Liver (tissue), 9 donors: ENCODE measurements around the gene ASB5. TPM values are rescaled to one million over a fixed set of nuclear protein-coding genes. Genes with fewer than 3 reads are reported as not detected.

Experiments
- DNase-seq: peaks from one replicate; pipeline ENCODE4 v3.0.0-alpha.2; 2017; ENCODE audit warnings: low spot score
- H3K27ac ChIP-seq, 2 donors: one replicate each; pipeline ENCODE4 v1.7.0; 2013; ENCODE audit warnings: inconsistent platforms in 2 of 2, low read length in 2 of 2, control low read depth in 1 of 2, low read depth in 1 of 2, mild to moderate bottlenecking in 1 of 2
- H3K27me3 ChIP-seq, 4 donors: one replicate each; pipeline versions ENCODE4 v1.6.1 to v1.7.0; 2013; ENCODE audit warnings: low read length in 3 of 4, inconsistent platforms in 1 of 4, mild to moderate bottlenecking in 1 of 4, moderate library complexity in 1 of 4; ENCODE audit not compliant: control insufficient read depth in 4 of 4, insufficient read depth in 4 of 4
- H3K36me3 ChIP-seq, 4 donors: one replicate each; pipeline versions ENCODE4 v1.6.1 to v1.7.0; 2013; ENCODE audit warnings: low read length in 3 of 4, mild to moderate bottlenecking in 3 of 4, low read depth in 1 of 4, moderate library complexity in 1 of 4; ENCODE audit not compliant: control insufficient read depth in 4 of 4, insufficient read depth in 3 of 4
- H3K4me1 ChIP-seq, 4 donors: one replicate each; pipeline versions ENCODE4 v1.6.1 to v1.7.0; 2013; ENCODE audit warnings: low read length in 3 of 4, mild to moderate bottlenecking in 3 of 4, moderate library complexity in 1 of 4; ENCODE audit not compliant: control insufficient read depth in 4 of 4, insufficient read depth in 4 of 4
- H3K4me3 ChIP-seq, 3 donors: one replicate each; pipeline versions ENCODE4 v1.6.1 to v1.7.0; 2013; ENCODE audit warnings: low read length in 3 of 3, control low read depth in 1 of 3, low read depth in 1 of 3, mild to moderate bottlenecking in 1 of 3
- H3K9ac ChIP-seq, 2 donors: one replicate each; pipeline ENCODE4 v1.7.0; 2013; ENCODE audit warnings: low read length in 2 of 2, mild to moderate bottlenecking in 2 of 2, moderate library complexity in 2 of 2, control low read depth in 1 of 2, low read depth in 1 of 2
- H3K9me3 ChIP-seq, 4 donors: one replicate each; pipeline versions ENCODE4 v1.6.1 to v1.7.0; 2013; ENCODE audit warnings: low read length in 3 of 4; ENCODE audit not compliant: control insufficient read depth in 4 of 4
- EGR1 ChIP-seq, 2 donors: IDR thresholded peaks; 2 replicates each; pipeline ENCODE4 v1.6.1; 2016 to 2018; ENCODE audit warnings: antibody characterized with exemption in 2 of 2, low read depth in 2 of 2
- FOXA2 ChIP-seq: IDR thresholded peaks from 2 replicates; pipeline ENCODE4 v1.6.1; 2016; ENCODE audit warnings: antibody characterized with exemption
- GABPA ChIP-seq, 2 donors: IDR thresholded peaks in 1 of 2; conservative IDR thresholded peaks in 1 of 2; 2 replicates each; pipeline ENCODE4 v1.6.1; 2016; ENCODE audit warnings: antibody characterized with exemption in 2 of 2, mild to moderate bottlenecking in 1 of 2, moderate library complexity in 1 of 2
- HNF4A ChIP-seq, 2 donors: conservative IDR thresholded peaks; 2 replicates each; pipeline ENCODE4 v1.6.1; 2016; ENCODE audit warnings: antibody characterized with exemption in 2 of 2, mild to moderate bottlenecking in 2 of 2
- HNF4G ChIP-seq: IDR thresholded peaks from 2 replicates; pipeline ENCODE4 v1.6.1; 2016; ENCODE audit warnings: antibody characterized with exemption
- NR2F2 ChIP-seq: IDR thresholded peaks from 2 replicates; pipeline ENCODE4 v1.6.1; 2016; ENCODE audit warnings: antibody characterized with exemption
- RAD21 ChIP-seq, 2 donors: IDR thresholded peaks; 2 replicates each; pipeline ENCODE4 v1.6.1; 2016; ENCODE audit warnings: antibody characterized with exemption in 2 of 2, mild to moderate bottlenecking in 2 of 2
- RXRA ChIP-seq, 2 donors: IDR thresholded peaks; 2 replicates each; pipeline ENCODE4 v1.6.1; 2017 to 2018; ENCODE audit warnings: antibody characterized with exemption in 2 of 2, mild to moderate bottlenecking in 1 of 2
- TAF1 ChIP-seq: conservative IDR thresholded peaks from 2 replicates; pipeline ENCODE4 v1.6.1; 2016; ENCODE audit warnings: antibody characterized with exemption, mild to moderate bottlenecking
- YY1 ChIP-seq: IDR thresholded peaks from 2 replicates; pipeline ENCODE4 v1.6.1; 2016; ENCODE audit warnings: antibody characterized with exemption, mild to moderate bottlenecking
- whole genome bisulfite sequencing: extraction: QIAGEN DNeasy Blood & Tissue Kit; methylation state at CpG from one replicate; pipeline ENCODE4 v1.1.7; 2013; 5-methylcytosine and 5-hydroxymethylcytosine counted together
- polyA plus RNA-seq, 2 donors: library from polyadenylated mRNA; stranded (reverse) in 1 of 2; unstranded in 1 of 2; fragments of 200-250 nt in 1 of 2; fragments of >200 nt in 1 of 2; fragmentation: Nextera tagmentation in 1 of 2; extraction: Ambion mirVana in 1 of 2; gene quantifications; one replicate each; pipeline versions ENCODE4 v1.2.1 to v1.2.3, GENCODE V29; 2013 to 2015
- total RNA-seq, 2 donors: library from RNA; depleted of rRNA; stranded (reverse); fragments of >200 nt; gene quantifications; one replicate each; pipeline ENCODE4 v1.2.3, GENCODE V29; 2014
- TF ChIP-seq, protein P1 (sequence below): IDR thresholded peaks from 2 replicates; pipeline ENCODE4 v1.6.1; 2016; ENCODE audit warnings: antibody characterized with exemption, mild to moderate bottlenecking
- TF ChIP-seq, protein P2 (sequence below): fragments of 150-350 bp; IDR thresholded peaks from 2 replicates; pipeline ENCODE4 v1.5.1; 2017; ENCODE audit warnings: improper control_type of control experiment, low read depth, low read length; ENCODE audit not compliant: missing input control
- TF ChIP-seq, protein P3 (sequence below): IDR thresholded peaks from 2 replicates; pipeline ENCODE4 v1.6.1; 2016; ENCODE audit warnings: antibody characterized with exemption
- TF ChIP-seq, protein P4 (sequence below): IDR thresholded peaks from 2 replicates; pipeline ENCODE4 v1.6.1; 2016; ENCODE audit warnings: antibody characterized with exemption
- TF ChIP-seq, protein P5 (sequence below): IDR thresholded peaks from 2 replicates; pipeline ENCODE4 v1.6.1; 2016; ENCODE audit warnings: antibody characterized with exemption
- donor health status: healthy.
- donor health status: healthy.
- donor health status: healthy.
- donor health status: healthy.
- donor health status: healthy.

Gene ASB5
- total and polyA plus RNA-seq, 4 donors: 0.05 TPM; not detected in 3

DNA sequence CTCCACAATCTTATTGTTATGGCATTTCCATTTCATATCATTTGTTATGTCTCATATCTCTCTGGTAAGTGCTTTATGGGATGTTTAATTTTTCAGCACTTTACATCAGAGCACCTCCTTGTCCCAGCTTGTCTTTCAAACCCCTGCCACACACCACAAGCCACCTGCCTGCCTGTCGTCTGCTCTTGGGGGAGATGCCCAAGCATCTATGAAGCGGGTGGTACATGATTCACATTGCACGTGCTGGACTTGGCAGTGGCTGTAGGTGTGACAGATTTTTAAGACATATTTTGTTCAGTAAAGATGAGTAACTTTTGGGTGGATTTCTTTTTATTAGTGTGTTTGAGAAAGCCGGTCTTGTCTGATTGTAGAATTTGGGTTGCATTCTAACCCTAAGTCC is 59.5 kb downstream of the ASB5 start:
- no peak for DNase-seq
- H3K9ac ChIP-seq: no peak overlapping the region
- no peak overlapping the region for H3K27ac ChIP-seq
- no peaks in the 10 kb centered on the region for H3K36me3 ChIP-seq
- no peak overlapping the region for H3K4me3 ChIP-seq
- WGBS: 87% methylated on average over 4 of the region's 4 CpGs
- H3K4me1 ChIP-seq: no peaks in the 10 kb centered on the region
- H3K9me3 ChIP-seq: peaks cover 0 to 1% (median 0%) of the 10 kb centered on the region in 4 donors
- no peaks in the 10 kb centered on the region for H3K27me3 ChIP-seq
- TF ChIP-seq, protein P1, sequence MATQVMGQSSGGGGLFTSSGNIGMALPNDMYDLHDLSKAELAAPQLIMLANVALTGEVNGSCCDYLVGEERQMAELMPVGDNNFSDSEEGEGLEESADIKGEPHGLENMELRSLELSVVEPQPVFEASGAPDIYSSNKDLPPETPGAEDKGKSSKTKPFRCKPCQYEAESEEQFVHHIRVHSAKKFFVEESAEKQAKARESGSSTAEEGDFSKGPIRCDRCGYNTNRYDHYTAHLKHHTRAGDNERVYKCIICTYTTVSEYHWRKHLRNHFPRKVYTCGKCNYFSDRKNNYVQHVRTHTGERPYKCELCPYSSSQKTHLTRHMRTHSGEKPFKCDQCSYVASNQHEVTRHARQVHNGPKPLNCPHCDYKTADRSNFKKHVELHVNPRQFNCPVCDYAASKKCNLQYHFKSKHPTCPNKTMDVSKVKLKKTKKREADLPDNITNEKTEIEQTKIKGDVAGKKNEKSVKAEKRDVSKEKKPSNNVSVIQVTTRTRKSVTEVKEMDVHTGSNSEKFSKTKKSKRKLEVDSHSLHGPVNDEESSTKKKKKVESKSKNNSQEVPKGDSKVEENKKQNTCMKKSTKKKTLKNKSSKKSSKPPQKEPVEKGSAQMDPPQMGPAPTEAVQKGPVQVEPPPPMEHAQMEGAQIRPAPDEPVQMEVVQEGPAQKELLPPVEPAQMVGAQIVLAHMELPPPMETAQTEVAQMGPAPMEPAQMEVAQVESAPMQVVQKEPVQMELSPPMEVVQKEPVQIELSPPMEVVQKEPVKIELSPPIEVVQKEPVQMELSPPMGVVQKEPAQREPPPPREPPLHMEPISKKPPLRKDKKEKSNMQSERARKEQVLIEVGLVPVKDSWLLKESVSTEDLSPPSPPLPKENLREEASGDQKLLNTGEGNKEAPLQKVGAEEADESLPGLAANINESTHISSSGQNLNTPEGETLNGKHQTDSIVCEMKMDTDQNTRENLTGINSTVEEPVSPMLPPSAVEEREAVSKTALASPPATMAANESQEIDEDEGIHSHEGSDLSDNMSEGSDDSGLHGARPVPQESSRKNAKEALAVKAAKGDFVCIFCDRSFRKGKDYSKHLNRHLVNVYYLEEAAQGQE: no peak
- TF ChIP-seq, protein P2, sequence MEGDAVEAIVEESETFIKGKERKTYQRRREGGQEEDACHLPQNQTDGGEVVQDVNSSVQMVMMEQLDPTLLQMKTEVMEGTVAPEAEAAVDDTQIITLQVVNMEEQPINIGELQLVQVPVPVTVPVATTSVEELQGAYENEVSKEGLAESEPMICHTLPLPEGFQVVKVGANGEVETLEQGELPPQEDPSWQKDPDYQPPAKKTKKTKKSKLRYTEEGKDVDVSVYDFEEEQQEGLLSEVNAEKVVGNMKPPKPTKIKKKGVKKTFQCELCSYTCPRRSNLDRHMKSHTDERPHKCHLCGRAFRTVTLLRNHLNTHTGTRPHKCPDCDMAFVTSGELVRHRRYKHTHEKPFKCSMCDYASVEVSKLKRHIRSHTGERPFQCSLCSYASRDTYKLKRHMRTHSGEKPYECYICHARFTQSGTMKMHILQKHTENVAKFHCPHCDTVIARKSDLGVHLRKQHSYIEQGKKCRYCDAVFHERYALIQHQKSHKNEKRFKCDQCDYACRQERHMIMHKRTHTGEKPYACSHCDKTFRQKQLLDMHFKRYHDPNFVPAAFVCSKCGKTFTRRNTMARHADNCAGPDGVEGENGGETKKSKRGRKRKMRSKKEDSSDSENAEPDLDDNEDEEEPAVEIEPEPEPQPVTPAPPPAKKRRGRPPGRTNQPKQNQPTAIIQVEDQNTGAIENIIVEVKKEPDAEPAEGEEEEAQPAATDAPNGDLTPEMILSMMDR: no peak
- TF ChIP-seq GABPA (IDR thresholded peaks at IDR 0.05 in 1 of 2, conservative IDR thresholded peaks at IDR 0.05 in 1 of 2) (no peak), HNF4A (conservative IDR thresholded peaks at IDR 0.05) (no peak), HNF4G (no peak), TAF1 (no peak), EGR1 (IDR thresholded peaks at IDR 0.05; ENCODE audit: low read depth in 2 of 2) (no peak), RXRA (IDR thresholded peaks at IDR 0.05) (no peak), FOXA2 (no peak), NR2F2 (no peak), YY1 (no peak), RAD21 (IDR thresholded peaks at IDR 0.05) (no peak)
- TF ChIP-seq, protein P3, sequence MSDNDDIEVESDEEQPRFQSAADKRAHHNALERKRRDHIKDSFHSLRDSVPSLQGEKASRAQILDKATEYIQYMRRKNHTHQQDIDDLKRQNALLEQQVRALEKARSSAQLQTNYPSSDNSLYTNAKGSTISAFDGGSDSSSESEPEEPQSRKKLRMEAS: no peak
- TF ChIP-seq, protein P4, sequence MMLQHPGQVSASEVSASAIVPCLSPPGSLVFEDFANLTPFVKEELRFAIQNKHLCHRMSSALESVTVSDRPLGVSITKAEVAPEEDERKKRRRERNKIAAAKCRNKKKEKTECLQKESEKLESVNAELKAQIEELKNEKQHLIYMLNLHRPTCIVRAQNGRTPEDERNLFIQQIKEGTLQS: no peak
- TF ChIP-seq, protein P5, sequence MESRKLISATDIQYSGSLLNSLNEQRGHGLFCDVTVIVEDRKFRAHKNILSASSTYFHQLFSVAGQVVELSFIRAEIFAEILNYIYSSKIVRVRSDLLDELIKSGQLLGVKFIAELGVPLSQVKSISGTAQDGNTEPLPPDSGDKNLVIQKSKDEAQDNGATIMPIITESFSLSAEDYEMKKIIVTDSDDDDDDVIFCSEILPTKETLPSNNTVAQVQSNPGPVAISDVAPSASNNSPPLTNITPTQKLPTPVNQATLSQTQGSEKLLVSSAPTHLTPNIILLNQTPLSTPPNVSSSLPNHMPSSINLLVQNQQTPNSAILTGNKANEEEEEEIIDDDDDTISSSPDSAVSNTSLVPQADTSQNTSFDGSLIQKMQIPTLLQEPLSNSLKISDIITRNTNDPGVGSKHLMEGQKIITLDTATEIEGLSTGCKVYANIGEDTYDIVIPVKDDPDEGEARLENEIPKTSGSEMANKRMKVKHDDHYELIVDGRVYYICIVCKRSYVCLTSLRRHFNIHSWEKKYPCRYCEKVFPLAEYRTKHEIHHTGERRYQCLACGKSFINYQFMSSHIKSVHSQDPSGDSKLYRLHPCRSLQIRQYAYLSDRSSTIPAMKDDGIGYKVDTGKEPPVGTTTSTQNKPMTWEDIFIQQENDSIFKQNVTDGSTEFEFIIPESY: no peak

DNA sequence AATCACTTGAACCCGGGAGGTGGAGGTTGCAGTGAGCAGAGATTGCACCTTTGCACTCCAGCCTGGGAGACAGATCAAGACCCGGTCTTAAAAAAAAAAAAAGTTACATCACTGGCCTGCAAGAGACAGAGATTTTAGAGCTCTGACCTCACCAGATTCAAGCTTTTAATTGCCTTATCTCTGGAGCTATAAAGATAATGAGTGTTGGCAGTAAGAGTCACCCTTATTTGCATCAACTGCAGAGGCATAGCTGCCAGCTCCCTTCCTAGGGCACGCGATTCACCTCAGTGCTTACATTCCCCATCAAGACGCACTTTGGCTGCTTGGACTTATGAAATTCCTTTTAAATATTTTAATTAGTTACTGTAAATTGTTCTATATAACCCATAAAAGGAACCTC is 61.2 kb downstream of the ASB5 start:
- DNase-seq: no peak
- Histone ChIP-seq H3K27ac (no peak overlapping the region), H3K9me3 (peaks cover 0 to 1% (median 0%) of the 10 kb centered on the region in 4 donors), H3K9ac (no peak overlapping the region), H3K4me3 (no peak overlapping the region), H3K4me1 (no peaks in the 10 kb centered on the region), H3K36me3 (no peaks in the 10 kb centered on the region), H3K27me3 (no peaks in the 10 kb centered on the region)
- WGBS: 82% methylated on average over 5 of the region's 5 CpGs
- TF ChIP-seq, protein P5: no peak
- TF ChIP-seq NR2F2 (no peak), HNF4G (no peak), GABPA (IDR thresholded peaks at IDR 0.05 in 1 of 2, conservative IDR thresholded peaks at IDR 0.05 in 1 of 2) (no peak)
